Lower lobe of right lung (tissue), 2 donors: ENCODE results near the gene KCTD11. TPM values are rescaled to one million over a fixed set of nuclear protein-coding genes. Genes with fewer than 3 reads are reported as not detected.
A peak's percentile ranks its signal among the peaks of the same experiment; 100 is the strongest.

Experiments
- ATAC-seq, 2 donors: fragments of 200-7000 bp; cut with Tn5 transposase; one replicate each; pipeline ENCODE4 v1.9.1; 2020 to 2022; ENCODE audit warnings: mild to moderate bottlenecking in 2 of 2, moderate library complexity in 2 of 2
- DNase-seq: peaks from one replicate; pipeline ENCODE4 v3.0.0-alpha.2; 2020
- H3K27ac ChIP-seq: fragments of 200-600 bp; one replicate; pipeline ENCODE4 v1.8.0; 2022
- H3K27me3 ChIP-seq: fragments of 200-600 bp; one replicate; pipeline ENCODE4 v1.8.0; 2022; ENCODE audit warnings: low read depth
- H3K36me3 ChIP-seq: fragments of 200-600 bp; one replicate; pipeline ENCODE4 v1.8.0; 2022; ENCODE audit warnings: mild to moderate bottlenecking
- H3K4me1 ChIP-seq: fragments of 200-600 bp; one replicate; pipeline ENCODE4 v1.8.0; 2022
- H3K4me3 ChIP-seq: fragments of 200-600 bp; one replicate; pipeline ENCODE4 v1.8.0; 2022; ENCODE audit warnings: mild to moderate bottlenecking
- H3K9me3 ChIP-seq: fragments of 200-600 bp; one replicate; pipeline ENCODE4 v1.8.0; 2022
- intact Hi-C: fragments of 100-400 bp; cut with DNase I; formaldehyde crosslinking; loops from one replicate; pipeline ENCODE4 v1.11.0; 2022
- long read RNA-seq: library from polyadenylated mRNA; unstranded; transcript quantifications from one replicate; pipeline ENCODE4 v2.0.0, GENCODE V29; 2021
- total RNA-seq: library from RNA; stranded (reverse); fragmentation: NEBNext Ultra II Directional; extraction: Animal tissue kit (Norgen Biotek cat#: 25700); gene quantifications from one replicate; pipeline ENCODE4 v1.2.1, GENCODE V29; 2021
- TF ChIP-seq, protein P1 (sequence below): fragments of 200-600 bp; IDR thresholded peaks from one replicate; pipeline ENCODE4 v1.8.0; 2022; ENCODE audit warnings: antibody characterized with exemption, mild to moderate bottlenecking
- donor health status: DM: no; HTN: yes; CAD: no; lungs with severe emphysema.

KCTD11 gene
- total RNA-seq: 11.0 TPM
- long read RNA-seq, transcript KCTD11-201 (1 exons, 2,783 nt): major isoform, 9 of 10 reads
- long read RNA-seq, partial matches to known transcripts: 0 of 10 reads
- long read RNA-seq, other reads (novel, unspliced or antisense): 0 of 10 reads

DNA sequence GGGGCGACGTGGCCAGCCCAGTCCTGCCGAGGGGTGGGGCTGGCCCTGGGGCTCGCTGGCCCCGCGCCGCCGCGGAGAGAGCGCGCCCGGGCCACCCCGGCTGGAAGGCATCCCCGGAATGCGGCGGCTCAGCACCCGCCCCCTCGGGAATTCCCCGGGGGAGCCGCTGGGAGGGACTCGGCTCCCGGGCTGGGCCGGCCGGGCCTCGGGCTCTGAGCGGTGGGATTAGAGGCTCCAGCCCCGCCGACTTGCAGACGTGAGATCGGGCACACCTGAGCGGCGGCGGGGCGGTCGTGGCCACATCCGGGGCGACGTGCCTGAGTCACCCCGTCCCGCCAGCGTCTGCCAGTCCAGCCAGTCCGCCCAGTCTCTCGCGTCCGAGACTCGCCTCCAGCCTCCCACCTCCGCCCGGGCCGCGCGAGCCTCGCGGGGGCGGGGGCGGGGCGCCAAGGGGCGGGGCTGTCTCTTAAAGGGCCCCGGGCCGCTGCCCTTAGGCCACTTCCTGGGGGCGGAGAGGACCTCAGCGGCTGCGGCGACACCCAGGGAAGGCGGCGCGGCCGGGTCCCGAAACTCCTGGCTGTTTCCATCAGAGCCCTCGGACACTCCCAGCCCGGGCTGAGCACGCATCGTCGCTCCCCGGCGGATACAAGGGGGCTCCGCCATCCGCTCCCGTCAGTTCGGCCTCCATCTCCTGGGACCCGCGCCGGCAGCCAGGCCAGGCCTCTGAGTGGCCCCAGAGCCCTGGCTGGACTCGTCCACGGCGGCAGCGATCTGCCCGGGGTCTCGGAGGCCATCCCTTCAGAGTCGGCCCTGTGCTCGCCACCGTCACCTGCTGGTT lies at the start of gene KCTD11:
TSS of gene KCTD11 (plus strand) at position 498 of the 838 bp plus-strand sequence.
- H3K27ac ChIP-seq: peak within 1 kb of the TSS; percentile 96
- H3K27me3 ChIP-seq: no peaks in the 10 kb centered on the region
- peak within 1 kb of the TSS; percentile 87 for H3K4me3 ChIP-seq
- intact Hi-C loops: no loop called here
- ATAC-seq (peak; percentile 88 to 89), DNase-seq (peak; percentile 95)
- H3K4me1 ChIP-seq: peaks cover 57% of the 10 kb centered on the region
- no peaks in the 10 kb centered on the region for H3K36me3 ChIP-seq
- H3K9me3 ChIP-seq: no peaks in the 10 kb centered on the region
- TF ChIP-seq, protein P1, sequence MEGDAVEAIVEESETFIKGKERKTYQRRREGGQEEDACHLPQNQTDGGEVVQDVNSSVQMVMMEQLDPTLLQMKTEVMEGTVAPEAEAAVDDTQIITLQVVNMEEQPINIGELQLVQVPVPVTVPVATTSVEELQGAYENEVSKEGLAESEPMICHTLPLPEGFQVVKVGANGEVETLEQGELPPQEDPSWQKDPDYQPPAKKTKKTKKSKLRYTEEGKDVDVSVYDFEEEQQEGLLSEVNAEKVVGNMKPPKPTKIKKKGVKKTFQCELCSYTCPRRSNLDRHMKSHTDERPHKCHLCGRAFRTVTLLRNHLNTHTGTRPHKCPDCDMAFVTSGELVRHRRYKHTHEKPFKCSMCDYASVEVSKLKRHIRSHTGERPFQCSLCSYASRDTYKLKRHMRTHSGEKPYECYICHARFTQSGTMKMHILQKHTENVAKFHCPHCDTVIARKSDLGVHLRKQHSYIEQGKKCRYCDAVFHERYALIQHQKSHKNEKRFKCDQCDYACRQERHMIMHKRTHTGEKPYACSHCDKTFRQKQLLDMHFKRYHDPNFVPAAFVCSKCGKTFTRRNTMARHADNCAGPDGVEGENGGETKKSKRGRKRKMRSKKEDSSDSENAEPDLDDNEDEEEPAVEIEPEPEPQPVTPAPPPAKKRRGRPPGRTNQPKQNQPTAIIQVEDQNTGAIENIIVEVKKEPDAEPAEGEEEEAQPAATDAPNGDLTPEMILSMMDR: no peak

DNA sequence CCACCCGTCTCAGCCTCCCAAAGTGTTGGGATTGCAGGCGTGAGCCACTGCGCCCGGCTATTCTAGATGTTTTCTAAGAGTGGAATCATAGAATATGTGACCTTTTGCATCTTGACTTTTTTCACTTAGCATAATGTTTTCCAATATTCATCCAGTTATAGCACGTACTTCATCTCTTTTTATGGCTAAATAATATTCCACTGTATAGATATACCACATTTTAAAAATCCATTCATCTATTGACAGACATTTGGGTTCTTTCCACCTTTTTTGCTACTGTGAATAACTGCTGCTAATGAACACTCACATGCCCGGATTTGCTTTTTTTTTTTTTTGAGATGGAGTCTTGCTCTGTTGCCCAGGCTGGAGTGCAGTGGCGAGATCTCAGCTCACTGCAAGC lies 47.8 kb upstream of the KCTD11 start:
- no peak overlapping the region for H3K4me3 ChIP-seq
- no peaks in the 10 kb centered on the region for H3K9me3 ChIP-seq
- H3K27me3 ChIP-seq: no peaks in the 10 kb centered on the region
- DNase-seq: no peak
- intact Hi-C loops: no loop called here
- TF ChIP-seq, protein P1: no peak
- ATAC-seq: no peak
- H3K36me3 ChIP-seq: peaks cover 2% of the 10 kb centered on the region
- H3K27ac ChIP-seq: no peak overlapping the region
- peaks cover 7% of the 10 kb centered on the region for H3K4me1 ChIP-seq

DNA sequence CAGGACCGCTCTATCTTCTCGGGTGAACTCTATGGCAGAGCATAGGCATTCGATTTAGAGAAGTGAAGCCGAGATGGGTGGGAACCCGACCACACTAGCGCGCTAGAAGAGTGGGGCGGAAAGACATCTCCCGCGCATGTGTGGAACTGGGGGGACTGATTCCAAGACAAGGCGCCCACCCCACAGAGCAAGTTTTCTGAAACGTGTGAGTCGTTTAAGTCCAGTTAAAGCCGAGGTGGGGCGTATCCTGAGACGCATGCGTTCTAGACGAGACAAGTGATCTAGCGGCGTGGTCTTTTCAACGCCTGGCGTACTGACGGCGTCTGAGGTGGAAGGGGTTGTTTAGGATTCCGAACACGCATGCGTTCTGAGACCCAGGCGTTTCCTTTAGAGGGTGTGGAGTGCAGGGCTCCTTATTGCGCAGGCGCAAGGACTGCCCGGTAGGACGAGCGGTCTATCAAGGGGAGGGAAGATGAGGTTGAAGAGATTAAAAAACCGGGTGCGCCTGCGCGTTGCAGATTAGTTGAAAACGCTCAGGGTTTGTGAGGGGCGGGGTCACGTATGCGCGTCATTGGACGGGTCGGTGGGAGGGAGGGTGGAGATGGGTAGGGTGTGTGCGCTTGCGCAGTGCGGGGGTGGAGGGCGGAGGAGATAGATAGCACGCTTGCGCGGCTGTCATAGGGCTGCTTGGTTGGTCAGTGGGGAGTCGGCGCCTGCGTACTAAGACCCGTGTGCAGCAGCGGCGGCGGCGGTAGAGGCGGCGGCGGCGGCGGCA lies 44.9 kb upstream of the KCTD11 start, which contains the start of gene EIF5A:
TSS of gene EIF5A (plus strand) at position 718 of the 775 bp plus-strand sequence. CDS start 2,008 bp downstream, outside the sequence.
- Histone ChIP-seq H3K4me3 (peak within 1 kb of the TSS; percentile 88), H3K4me1 (peaks cover 19% of the 10 kb centered on the region), H3K27ac (peak within 1 kb of the TSS; percentile 96), H3K27me3 (no peaks in the 10 kb centered on the region), H3K9me3 (no peaks in the 10 kb centered on the region), H3K36me3 (peaks cover 31% of the 10 kb centered on the region)
- intact Hi-C loops: no loop called here
- TF ChIP-seq, protein P1: no peak
- DNase-seq: peak; percentile 100
- peak; percentile 93 to 97 for ATAC-seq

DNA sequence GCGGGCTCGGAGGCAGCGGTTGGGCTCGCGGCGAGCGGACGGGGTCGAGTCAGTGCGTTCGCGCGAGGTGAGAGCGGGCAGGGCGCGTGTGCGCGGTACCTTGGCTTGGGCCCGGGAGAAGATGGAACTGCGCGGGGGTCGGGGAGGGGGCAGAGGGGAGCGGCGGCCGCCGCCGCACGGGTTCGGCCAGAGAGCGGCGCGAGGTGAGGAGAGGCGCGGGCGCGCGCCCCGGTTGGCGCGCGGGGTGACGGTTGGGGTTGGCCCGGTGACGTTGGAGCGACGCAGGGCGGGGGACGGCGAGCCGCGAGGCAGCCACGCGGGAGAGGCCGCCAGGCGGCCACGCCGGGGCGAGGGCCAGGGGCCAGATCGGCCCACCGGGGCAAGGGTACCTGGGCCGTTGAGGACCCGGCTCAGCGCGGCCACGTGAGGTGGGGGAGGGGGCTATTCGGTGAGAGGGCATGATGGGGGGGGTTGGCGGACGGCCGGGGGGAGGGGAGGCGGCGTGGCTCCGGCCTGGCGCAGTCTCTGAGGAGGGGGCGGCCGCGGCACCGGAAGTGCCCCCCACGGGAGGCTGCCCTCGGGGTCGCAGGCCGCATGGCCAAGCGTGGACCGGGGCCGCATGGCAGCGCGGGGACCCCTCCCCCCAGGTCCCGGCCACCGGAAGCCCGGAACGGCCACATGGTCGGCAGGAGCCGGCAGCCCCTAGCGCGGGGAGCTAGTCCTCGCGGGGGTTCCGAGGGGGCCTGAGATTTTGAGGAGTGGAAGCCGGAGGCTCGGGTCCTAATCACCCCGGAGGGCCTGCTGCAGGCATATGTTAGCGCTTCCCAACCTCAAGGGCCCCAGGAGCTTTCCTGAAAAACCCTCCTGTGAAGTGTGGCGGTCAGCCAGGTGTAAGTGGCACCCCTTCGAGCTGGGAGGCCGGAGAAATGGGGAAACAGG lies 44.0 kb upstream of the KCTD11 start:
- Histone ChIP-seq H3K4me3 (peak overlapping the region; percentile 88), H3K9me3 (no peaks in the 10 kb centered on the region), H3K27me3 (no peaks in the 10 kb centered on the region), H3K36me3 (peaks cover 39% of the 10 kb centered on the region), H3K27ac (peak overlapping the region; percentile 96), H3K4me1 (peaks cover 19% of the 10 kb centered on the region)
- ATAC-seq (peak; percentile 52 to 57), DNase-seq (peak; percentile 78)
- TF ChIP-seq, protein P1: no peak
- intact Hi-C loops: no loop called here
